D721Med (cell line): ENCODE data around the gene NUDT2.

Source experiments
- DNase-seq: peaks from one replicate; pipeline ENCODE4 v3.0.0; 2011; ENCODE audit warnings: low spot score; ENCODE audit not compliant: insufficient read length
- FAIRE-seq: peaks from 2 replicates; lab custom pipeline; 2011; peaks lifted over from hg19 to GRCh38; lab: Jason Lieb, UNC
- TF ChIP-seq, protein P1 (sequence below): IDR thresholded peaks from 2 replicates; pipeline ENCODE4 v1.5.1; 2012; ENCODE audit warnings: mild to moderate bottlenecking, control low read depth; ENCODE audit not compliant: insufficient read depth; ENCODE audit errors: missing control alignments

NUDT2 gene

GRCh38 chr9:34372467-34373011 is 43.2 kb downstream of the NUDT2 start:
- TF ChIP-seq, protein P1, sequence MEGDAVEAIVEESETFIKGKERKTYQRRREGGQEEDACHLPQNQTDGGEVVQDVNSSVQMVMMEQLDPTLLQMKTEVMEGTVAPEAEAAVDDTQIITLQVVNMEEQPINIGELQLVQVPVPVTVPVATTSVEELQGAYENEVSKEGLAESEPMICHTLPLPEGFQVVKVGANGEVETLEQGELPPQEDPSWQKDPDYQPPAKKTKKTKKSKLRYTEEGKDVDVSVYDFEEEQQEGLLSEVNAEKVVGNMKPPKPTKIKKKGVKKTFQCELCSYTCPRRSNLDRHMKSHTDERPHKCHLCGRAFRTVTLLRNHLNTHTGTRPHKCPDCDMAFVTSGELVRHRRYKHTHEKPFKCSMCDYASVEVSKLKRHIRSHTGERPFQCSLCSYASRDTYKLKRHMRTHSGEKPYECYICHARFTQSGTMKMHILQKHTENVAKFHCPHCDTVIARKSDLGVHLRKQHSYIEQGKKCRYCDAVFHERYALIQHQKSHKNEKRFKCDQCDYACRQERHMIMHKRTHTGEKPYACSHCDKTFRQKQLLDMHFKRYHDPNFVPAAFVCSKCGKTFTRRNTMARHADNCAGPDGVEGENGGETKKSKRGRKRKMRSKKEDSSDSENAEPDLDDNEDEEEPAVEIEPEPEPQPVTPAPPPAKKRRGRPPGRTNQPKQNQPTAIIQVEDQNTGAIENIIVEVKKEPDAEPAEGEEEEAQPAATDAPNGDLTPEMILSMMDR, result no peak
- DNase-seq, result no peak
- FAIRE-seq, result no peak

DNA sequence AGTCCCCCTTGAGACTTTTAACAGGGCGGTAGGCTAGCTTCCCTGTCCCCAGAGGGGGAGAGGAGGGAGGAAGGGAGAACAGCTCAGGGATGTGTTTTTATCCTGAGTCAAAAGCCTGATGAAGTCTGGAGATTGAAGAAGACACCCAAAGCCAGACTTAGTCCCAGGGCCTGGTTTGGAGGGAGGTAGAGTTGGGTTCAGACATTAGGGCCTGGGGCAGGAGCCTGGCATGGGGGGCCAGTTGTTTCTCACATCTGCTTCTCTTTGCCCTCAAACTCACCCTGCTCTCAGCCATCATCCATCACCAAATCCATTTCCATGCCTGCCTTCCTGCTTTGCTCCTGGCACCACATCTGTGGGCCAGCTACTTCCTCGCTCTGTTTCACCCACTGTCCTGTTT is 44.4 kb downstream of the NUDT2 start:
- FAIRE-seq (no peak), DNase-seq (no peak)
- TF ChIP-seq, protein P1, result no peak

DNA sequence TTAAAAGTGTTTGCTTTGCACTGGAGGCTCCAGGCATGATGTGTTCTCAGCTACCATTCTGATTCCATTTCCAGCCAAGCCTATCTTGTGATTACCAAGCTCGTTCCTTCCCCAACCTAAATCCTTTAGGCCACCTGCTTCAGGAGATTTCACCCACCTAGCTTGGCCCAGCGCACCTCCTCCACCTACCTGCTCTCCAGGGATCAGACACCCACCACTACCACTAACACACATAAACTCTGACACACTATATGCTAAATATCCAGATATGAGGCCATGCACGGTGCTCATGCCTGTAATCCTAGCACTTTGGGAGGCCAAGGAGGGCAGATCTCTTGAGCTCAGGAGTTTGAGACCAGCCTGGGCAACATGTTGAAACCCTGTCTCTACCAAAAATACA is 45.0 kb downstream of the NUDT2 start:
- FAIRE-seq (no peak), DNase-seq (no peak)
- TF ChIP-seq, protein P1, result no peak

DNA sequence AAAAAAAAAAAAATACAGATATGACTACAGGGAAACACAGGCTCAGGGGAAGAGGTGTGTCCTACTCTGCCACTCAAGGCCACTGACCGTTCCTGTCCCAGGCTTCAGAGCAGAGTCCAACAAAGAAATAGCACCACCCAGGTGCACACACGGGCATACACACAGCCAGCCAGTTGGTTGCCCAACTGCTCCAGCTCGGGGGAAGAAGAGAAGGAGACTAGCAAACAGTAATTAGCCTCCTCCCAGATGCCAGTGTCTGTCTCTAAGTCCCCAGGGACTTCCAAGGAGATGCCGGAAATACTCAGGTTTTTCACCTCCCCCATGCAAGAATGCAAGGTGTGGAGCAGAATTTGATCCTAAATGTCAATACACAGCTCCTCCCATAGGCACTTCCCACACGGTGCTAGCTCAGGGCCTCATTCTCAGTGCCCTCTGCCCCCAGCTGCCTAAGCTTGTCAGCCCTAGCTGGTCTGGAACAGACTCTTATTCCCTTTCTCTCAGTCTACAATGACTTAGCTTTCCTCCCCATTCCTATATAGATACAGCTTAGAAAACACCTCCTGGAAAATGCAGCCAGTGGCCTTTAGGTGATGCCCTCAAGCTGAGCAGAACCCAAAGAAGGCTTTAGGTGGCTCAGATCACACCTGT is 45.7 kb downstream of the NUDT2 start:
- DNase-seq (no peak), FAIRE-seq (no peak)
- TF ChIP-seq, protein P1, result no peak

- TF ChIP-seq, protein P1, result no peak
- no peak for DNase-seq
- FAIRE-seq, result no peak
Measured at GRCh38 chr9:34375901-34376595, 46.7 kb downstream of the NUDT2 start.

DNA sequence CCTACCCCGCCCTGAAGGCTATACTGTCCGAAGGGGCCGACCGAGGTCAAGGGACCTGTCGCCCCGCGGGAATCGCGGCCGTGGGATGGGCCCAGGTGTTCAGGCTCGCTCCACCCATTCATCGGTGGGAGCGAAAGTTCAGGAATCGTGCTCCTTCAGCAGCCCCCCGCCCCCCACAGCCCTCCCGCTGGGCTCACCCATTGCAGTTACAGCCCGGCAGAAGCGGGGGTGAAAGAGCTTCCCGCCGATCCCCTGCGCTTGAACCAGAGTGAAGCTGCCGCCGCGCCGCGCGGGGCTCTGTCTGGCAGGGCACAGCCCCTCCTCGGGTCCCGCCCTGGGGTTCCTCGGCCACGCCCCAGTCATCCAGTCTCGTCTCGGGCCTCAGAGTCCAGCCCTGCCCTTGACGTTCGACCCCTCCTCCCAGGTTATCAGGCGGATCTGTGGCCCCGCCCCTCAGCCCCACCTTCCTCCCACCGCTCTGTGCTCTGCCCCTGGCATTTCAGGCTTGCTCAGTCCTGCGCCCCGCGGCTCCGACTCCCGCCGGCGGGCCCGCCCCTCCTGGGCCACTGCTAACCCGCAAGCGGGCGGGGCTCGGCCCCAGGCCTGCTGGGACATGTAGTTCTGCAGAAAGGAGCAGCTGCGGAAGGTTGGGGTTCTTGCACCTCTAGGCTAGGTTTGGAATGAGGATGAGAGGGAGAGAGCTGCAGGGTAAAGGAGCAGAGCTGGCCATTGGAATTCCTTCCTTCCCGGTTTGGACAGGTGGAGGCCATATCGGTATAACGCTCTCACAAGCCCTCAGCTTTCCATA is 47.4 kb downstream of the NUDT2 start, which contains the start of gene MYORG:
MYORG (minus strand) TSS at position 303 of the 808 bp plus-strand sequence. CDS start 3,955 bp downstream, outside the sequence.
- no peak for FAIRE-seq
- TF ChIP-seq, protein P1, result no peak

More for the DNA sequence above, 47.4 kb downstream of the NUDT2 start, which contains the start of gene MYORG:
- DNase-seq, result peak; percentile 99
